K562 (cell line): ENCODE measurements around the gene ZKSCAN3. TPM values are rescaled to one million over a fixed set of nuclear protein-coding genes. Genes with fewer than 3 reads are reported as not detected.

ENCODE experiments used
- ARID2 ChIP-seq: fragments of 450-650 bp; IDR thresholded peaks from 2 replicates; pipeline ENCODE4 v1.6.1; 2017; ENCODE audit warnings: antibody characterized with exemption, mild to moderate bottlenecking
- FOSL1 ChIP-seq: fragments of 200-800 bp; sonication (Bioruptor generic); conservative IDR thresholded peaks from 2 replicates; pipeline ENCODE4 v1.6.1; 2016; ENCODE audit warnings: missing genetic modification characterization, missing compliant biosample characterization
- NFRKB ChIP-seq: fragments of 450-650 bp; IDR thresholded peaks from 2 replicates; pipeline ENCODE4 v1.6.1; 2016; ENCODE audit warnings: low read depth
- POLR3G ChIP-seq: IDR thresholded peaks from 2 replicates; pipeline ENCODE4 v1.6.1; 2011; ENCODE audit not compliant: insufficient read length, insufficient replicate concordance; ENCODE audit errors: extremely low read depth
- ZNF316 ChIP-seq: fragments of 450-650 bp; IDR thresholded peaks from 2 replicates; pipeline ENCODE4 v1.6.1; 2016
- ZNF589 ChIP-seq: fragments of 200-800 bp; sonication (Bioruptor generic); IDR thresholded peaks from 2 replicates; pipeline ENCODE4 v1.6.1; 2016; ENCODE audit warnings: low read depth, missing genetic modification characterization, missing compliant biosample characterization
- polyA plus RNA-seq, 8 experiments: library from polyadenylated mRNA; depleted of rRNA in 4 of 8; stranded (reverse) in 5 of 8; unstranded in 3 of 8; fragments of >200 nt; fragmentation: Nextera tagmentation in 2 of 8; fragmentation: Illumina TruSeq in 1 of 8; extraction: Ambion mirVana in 2 of 8; extraction: Trizol in 1 of 8; gene quantifications; 2 replicates each; pipeline versions ENCODE4 v1.2.1 to v1.2.3, GENCODE V29; 2011 to 2014; ENCODE audit warnings: inconsistent platforms in 1 of 8, missing spikeins in 1 of 8
- total RNA-seq, 7 experiments: library from RNA; depleted of rRNA in 6 of 7; stranded (reverse); fragments of >200 nt in 6 of 7; fragmentation: Illumina TruSeq in 2 of 7; extraction: Trizol in 2 of 7; gene quantifications; 2 replicates each; pipeline versions ENCODE4 v1.2.1 to v1.2.3, GENCODE V29; 2011 to 2021; ENCODE audit warnings: low replicate concordance in 1 of 7
- TF ChIP-seq, protein P1 (sequence below): sonication (generic); formaldehyde crosslinking; IDR thresholded peaks from 2 replicates; pipeline ENCODE4 v1.8.1; 2023; ENCODE audit warnings: mild to moderate bottlenecking, missing genetic modification reagents
- TF ChIP-seq, protein P2 (sequence below): sonication (generic); formaldehyde crosslinking; IDR thresholded peaks from 2 replicates; pipeline ENCODE4 v1.8.0; 2023; ENCODE audit warnings: missing genetic modification reagents, mild to moderate bottlenecking, borderline replicate concordance
- TF ChIP-seq, protein P3 (sequence below), 2 experiments: fragments of 450-650 bp; IDR thresholded peaks; 2 replicates each; pipeline ENCODE4 v1.6.1; 2016; ENCODE audit warnings: mild to moderate bottlenecking in 2 of 2, borderline replicate concordance in 1 of 2, low read depth in 1 of 2, moderate library complexity in 1 of 2
- TF ChIP-seq, protein P4 (sequence below), 2 experiments: fragments of 200-800 bp in 1 of 2; sonication (Bioruptor generic) in 1 of 2; sonication (generic) in 1 of 2; formaldehyde crosslinking in 1 of 2; IDR thresholded peaks in 1 of 2; conservative IDR thresholded peaks in 1 of 2; 2 replicates each; pipeline versions ENCODE4 v1.5.0 to v1.6.1; 2016 to 2020; ENCODE audit warnings: missing compliant biosample characterization in 1 of 2, missing genetic modification characterization in 1 of 2, missing genetic modification reagents in 1 of 2

The ZKSCAN3 gene
- total and polyA plus RNA-seq, 9 of the 15 experiments (the other 6 are each of a cell fraction or from before 2014, with no cell fraction given) = 3.0 to 12.4 (median 10.2) TPM

DNA sequence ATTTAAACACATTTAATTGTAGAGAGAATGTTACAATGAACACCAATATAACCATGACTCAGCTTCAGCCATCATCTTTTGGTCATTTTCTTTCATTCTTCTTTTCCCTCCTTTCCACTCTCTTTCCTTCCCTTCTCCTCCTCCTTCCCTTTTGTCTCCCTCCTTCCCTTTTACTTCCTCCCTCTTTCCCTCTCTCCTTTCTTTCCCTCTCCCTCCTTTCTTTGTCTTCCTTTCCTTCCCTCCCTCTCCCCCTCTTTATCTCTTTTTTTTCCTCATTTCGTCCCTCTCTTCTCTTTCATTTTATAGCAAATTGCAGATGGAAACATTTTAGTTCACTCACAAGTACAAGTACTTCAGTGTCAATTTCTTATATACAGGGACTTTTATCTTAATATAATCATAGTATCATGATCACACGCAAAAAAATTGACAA lies 1.8 kb downstream of the ZKSCAN3 start (continued):
- TF ChIP-seq, protein P1, sequence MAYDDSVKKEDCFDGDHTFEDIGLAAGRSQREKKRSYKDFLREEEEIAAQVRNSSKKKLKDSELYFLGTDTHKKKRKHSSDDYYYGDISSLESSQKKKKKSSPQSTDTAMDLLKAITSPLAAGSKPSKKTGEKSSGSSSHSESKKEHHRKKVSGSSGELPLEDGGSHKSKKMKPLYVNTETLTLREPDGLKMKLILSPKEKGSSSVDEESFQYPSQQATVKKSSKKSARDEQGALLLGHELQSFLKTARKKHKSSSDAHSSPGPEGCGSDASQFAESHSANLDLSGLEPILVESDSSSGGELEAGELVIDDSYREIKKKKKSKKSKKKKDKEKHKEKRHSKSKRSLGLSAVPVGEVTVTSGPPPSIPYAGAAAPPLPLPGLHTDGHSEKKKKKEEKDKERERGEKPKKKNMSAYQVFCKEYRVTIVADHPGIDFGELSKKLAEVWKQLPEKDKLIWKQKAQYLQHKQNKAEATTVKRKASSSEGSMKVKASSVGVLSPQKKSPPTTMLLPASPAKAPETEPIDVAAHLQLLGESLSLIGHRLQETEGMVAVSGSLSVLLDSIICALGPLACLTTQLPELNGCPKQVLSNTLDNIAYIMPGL = no peak
- TF ChIP-seq, protein P2, sequence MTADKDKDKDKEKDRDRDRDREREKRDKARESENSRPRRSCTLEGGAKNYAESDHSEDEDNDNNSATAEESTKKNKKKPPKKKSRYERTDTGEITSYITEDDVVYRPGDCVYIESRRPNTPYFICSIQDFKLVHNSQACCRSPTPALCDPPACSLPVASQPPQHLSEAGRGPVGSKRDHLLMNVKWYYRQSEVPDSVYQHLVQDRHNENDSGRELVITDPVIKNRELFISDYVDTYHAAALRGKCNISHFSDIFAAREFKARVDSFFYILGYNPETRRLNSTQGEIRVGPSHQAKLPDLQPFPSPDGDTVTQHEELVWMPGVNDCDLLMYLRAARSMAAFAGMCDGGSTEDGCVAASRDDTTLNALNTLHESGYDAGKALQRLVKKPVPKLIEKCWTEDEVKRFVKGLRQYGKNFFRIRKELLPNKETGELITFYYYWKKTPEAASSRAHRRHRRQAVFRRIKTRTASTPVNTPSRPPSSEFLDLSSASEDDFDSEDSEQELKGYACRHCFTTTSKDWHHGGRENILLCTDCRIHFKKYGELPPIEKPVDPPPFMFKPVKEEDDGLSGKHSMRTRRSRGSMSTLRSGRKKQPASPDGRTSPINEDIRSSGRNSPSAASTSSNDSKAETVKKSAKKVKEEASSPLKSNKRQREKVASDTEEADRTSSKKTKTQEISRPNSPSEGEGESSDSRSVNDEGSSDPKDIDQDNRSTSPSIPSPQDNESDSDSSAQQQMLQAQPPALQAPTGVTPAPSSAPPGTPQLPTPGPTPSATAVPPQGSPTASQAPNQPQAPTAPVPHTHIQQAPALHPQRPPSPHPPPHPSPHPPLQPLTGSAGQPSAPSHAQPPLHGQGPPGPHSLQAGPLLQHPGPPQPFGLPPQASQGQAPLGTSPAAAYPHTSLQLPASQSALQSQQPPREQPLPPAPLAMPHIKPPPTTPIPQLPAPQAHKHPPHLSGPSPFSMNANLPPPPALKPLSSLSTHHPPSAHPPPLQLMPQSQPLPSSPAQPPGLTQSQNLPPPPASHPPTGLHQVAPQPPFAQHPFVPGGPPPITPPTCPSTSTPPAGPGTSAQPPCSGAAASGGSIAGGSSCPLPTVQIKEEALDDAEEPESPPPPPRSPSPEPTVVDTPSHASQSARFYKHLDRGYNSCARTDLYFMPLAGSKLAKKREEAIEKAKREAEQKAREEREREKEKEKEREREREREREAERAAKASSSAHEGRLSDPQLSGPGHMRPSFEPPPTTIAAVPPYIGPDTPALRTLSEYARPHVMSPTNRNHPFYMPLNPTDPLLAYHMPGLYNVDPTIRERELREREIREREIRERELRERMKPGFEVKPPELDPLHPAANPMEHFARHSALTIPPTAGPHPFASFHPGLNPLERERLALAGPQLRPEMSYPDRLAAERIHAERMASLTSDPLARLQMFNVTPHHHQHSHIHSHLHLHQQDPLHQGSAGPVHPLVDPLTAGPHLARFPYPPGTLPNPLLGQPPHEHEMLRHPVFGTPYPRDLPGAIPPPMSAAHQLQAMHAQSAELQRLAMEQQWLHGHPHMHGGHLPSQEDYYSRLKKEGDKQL (CRISPR knock-in tag) = no peak
- TF ChIP-seq, protein P3, sequence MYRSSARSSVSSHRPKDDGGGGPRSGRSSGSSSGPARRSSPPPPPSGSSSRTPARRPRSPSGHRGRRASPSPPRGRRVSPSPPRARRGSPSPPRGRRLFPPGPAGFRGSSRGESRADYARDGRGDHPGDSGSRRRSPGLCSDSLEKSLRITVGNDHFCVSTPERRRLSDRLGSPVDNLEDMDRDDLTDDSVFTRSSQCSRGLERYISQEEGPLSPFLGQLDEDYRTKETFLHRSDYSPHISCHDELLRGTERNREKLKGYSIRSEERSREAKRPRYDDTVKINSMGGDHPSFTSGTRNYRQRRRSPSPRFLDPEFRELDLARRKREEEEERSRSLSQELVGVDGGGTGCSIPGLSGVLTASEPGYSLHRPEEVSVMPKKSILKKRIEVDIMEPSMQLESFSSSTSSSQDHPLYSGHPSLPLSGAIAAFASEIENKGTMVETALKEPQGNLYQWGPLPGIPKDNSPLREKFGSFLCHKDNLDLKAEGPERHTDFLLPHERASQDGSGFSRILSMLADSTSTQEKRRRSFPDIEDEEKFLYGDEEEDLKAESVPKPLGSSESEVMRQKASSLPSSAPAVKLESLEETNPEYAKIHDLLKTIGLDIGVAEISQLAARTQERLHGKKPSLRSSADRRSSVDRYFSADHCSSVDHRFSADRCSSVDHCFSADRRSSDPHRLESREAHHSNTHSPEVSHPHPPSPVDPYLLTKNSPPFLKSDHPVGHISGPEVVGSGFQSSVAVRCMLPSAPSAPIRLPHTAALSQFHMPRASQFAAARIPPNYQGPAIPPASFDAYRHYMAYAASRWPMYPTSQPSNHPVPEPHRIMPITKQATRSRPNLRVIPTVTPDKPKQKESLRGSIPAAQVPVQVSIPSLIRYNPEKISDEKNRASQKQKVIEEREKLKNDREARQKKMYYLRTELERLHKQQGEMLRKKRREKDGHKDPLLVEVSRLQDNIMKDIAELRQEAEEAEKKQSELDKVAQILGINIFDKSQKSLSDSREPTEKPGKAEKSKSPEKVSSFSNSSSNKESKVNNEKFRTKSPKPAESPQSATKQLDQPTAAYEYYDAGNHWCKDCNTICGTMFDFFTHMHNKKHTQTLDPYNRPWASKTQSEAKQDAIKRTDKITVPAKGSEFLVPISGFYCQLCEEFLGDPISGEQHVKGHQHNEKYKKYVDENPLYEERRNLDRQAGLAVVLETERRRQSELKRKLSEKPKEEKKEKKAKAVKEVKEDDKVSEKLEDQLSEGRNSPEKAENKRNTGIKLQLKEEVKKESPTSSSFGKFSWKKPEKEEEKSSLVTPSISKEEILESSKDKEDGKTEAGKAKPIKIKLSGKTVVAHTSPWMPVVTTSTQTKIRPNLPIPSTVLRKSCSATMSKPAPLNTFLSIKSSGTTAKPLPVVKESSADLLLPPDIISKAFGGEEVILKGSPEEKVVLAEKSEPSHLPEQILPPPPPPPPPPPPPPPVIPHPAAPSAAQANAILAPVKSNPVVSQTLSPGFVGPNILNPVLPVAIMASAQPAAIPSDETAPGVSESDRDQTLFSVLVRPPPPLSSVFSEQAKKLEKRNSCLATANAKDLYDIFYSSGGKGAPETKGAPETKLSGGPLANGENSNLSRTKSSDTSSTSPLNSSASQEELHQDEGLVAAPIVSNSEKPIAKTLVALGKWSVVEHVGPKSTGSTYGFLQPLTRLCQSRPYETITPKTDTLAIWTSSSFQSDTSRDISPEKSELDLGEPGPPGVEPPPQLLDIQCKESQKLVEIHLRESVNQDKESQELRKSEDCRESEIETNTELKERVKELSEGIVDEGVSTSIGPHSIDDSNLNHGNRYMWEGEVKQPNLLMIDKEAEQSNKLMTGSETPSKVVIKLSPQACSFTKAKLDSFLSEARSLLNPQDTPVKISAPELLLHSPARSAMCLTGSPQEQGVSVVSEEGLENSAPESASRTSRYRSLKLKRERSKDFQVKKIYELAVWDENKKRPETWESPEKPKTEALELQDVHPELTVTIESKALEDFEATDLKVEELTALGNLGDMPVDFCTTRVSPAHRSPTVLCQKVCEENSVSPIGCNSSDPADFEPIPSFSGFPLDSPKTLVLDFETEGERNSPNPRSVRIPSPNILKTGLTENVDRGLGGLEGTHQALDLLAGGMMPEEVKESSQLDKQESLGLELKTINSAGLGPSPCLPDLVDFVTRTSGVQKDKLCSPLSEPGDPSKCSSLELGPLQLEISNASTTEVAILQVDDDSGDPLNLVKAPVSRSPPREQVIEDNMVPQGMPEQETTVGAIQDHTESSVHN (IDR thresholded peaks at IDR 0.05; ENCODE audit: borderline replicate concordance in 1 of 2, low read depth in 1 of 2) = 0 out of 4 replicates have a peak, but pooled peaks of 1 of the 2 experiments have one; percentile 36
- TF ChIP-seq FOSL1 (no peak), POLR3G (no peak), ARID2 (peak; percentile 93), ZNF316 (peak; percentile 94), ZNF589 (CRISPR knock-in tag) (no peak), NFRKB (peak; percentile 91)
- TF ChIP-seq, protein P4, sequence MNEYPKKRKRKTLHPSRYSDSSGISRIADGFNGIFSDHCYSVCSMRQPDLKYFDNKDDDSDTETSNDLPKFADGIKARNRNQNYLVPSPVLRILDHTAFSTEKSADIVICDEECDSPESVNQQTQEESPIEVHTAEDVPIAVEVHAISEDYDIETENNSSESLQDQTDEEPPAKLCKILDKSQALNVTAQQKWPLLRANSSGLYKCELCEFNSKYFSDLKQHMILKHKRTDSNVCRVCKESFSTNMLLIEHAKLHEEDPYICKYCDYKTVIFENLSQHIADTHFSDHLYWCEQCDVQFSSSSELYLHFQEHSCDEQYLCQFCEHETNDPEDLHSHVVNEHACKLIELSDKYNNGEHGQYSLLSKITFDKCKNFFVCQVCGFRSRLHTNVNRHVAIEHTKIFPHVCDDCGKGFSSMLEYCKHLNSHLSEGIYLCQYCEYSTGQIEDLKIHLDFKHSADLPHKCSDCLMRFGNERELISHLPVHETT (CRISPR knock-in tag; conservative IDR thresholded peaks at IDR 0.05 in 1 of 2, IDR thresholded peaks at IDR 0.05 in 1 of 2) = no peak; a peak in 1 of 4 replicates
